Stimulated activated naive CD8-positive, alpha-beta T cell treated with anti-CD3 and anti-CD28 coated beads, Interleukin-15, Interleukin-2, amounts not matched to agents 100 U/mL and 50 U/mL, for 24 hours (primary cell): Measurements from ENCODE around the gene FAM20A.
"Not testable (repeated sequence)": the region's sequence is repeated elsewhere in the genome, so short reads cannot be mapped to it uniquely, and the experiment has no call there.

Source experiments
- ATAC-seq: fragments of 150-1000 bp; cut with Tn5 transposase; one replicate; pipeline ENCODE4 v1.10.0; 2021
- DNase-seq: peaks from one replicate; pipeline ENCODE4 v3.0.0; 2021

FAM20A gene

DNA sequence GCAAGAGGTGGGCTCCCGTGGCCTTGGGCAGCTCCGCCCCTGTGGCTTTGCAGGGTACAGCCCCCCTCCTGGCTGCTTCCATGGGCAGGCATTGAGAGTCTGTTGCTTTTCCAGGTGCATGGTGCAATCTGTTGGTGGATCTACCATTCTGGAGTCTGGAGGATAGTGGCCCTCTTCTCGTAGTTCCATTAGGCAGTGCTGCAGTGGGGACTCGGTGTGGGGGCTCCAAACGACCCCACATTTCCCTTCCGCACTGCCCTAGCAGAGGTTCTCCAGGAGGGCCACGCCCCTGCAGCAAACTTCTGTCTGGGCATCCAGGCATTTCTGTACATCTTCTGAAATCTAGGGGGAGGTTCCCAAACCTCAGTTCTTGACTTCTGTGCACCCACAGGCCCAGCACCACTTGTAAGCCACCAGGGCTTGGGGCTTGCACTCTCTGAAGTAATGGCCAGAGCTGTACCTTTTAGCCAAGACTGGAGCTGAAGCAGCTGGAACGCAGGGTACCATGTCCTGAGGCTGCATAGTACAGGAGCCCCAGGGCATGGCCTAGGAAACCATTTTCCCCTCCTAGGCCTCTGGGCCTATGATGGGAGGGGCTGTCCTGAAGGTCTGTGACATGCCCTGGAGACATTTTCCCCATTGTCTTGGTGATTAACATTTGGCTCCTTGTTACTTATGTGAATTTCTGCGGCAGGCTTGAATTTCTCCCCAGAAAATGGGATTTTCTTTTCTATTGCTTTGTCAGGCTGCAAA is 82.9 kb downstream of the FAM20A start:
- ATAC-seq (no peak), DNase-seq (no peak)

DNA sequence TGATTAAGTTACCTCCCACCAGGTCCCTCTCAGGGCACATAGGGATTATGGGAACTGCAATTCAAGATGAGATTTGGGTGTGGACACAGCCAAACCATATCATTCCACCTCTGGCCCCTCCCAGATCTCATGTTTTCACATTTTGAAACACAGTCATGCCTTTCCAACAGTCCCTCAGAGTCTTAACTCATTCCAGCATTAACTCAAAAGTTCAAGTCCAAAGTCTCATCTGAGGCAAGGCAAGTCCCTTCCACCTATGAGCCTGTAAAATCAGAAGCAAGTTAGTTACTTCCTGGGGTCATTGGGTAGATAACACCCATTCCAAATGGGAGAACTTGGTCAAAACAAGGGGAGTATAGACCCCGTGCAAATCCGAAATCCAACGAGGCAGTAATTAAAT is 83.6 kb downstream of the FAM20A start:
- not testable (repeated sequence) for ATAC-seq, DNase-seq

DNA sequence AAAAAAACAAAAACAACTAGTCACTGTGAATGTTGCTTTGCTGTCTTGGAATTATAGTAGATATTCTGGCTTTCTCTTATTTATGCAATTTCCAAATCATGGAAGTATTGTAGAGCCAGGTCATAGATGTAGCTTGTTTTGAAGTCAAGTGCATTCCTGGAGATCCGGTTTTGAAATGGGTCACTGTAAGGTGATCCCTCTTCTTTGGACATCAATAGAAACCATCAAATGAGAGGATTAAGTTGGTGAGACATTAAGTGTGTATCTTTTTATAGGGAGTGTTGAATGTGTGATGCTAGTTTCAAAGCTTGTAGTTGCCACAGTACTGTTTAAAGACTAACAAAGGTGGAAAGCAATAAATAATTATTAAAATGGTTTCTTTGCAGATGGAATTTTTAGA is 84.4 kb downstream of the FAM20A start:
- DNase-seq (no peak), ATAC-seq (no peak)

DNA sequence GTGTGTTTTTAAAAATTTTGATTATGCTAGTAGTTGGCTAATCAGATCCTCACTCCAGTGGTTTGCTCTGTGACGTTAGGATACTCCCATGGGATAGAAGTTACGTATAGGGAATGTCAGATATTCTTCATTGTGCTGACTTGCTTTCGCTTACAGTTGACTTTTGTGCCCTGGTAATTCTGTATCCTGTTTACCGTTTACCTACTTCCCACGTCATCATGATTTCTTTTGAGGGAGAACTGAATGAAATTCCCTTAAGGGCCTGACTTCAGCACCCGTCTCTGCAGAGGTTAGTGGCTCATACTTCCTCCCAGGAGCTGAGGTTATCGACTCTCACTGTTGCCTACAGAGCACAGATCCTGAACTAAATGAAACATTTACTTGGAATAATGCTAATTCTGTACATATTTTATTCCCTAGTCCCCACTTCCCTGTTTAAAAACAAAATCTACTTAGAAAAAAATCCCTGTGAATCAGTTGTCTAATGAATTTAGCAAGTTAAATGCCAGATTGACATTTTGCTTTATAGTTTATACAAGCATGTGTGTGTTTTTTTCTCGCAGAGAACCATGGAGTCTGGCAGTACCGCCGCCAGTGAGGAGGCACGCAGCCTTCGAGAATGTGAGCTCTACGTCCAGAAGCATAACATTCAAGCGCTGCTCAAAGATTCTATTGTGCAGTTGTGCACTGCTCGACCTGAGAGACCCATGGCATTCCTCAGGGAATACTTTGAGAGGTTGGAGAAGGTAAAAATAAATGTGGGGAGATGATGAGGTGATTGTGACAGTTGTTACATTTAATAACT is 86.1 kb downstream of the FAM20A start:
- ATAC-seq (no peak), DNase-seq (no peak)

DNA sequence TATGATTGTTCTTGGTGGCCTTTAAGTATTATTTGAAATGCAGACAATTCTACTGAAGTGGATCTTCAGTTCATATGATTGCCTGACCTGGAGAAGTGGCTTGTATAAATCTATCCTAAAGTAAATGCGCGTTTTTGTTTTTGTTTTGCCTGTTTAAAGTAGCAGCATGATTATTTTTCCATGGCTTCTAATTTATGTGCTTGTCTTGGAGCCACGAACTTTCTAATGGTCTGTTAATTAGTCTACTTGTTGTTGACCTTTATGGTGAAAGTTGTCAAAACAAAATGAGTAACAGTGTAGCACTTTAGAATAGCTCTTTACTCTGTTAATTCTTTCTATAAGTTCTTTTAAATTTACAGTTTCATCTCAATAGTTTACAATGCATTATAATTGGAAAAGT is 87.2 kb downstream of the FAM20A start:
- ATAC-seq: no peak
- no peak for DNase-seq

DNA sequence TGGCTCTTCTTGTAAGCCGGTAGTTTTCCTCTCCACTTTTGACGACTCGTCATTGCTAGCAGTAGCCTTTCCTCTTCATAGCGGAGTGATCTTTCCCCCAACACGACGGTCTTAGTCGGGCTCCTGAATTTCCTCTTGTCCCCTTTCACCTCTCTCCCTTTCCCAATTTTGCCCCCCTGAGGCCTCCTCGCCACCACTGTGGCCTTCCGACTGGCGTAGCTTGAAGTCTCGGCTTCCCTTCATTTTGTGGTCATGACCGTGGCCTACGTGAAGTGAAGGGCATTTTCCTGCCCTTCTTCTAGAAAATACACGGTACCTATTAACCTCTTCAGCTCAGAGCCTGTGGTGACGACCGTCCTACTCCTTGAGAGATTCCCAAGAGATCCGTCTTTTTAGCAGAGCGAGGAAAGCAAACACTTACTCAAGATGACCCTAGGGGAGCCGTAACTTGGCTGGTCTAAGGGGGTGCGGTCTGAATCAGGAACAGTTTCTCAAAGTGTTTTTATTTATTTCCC is 88.2 kb downstream of the FAM20A start:
- DNase-seq: peak; percentile 21
- no peak for ATAC-seq

DNA sequence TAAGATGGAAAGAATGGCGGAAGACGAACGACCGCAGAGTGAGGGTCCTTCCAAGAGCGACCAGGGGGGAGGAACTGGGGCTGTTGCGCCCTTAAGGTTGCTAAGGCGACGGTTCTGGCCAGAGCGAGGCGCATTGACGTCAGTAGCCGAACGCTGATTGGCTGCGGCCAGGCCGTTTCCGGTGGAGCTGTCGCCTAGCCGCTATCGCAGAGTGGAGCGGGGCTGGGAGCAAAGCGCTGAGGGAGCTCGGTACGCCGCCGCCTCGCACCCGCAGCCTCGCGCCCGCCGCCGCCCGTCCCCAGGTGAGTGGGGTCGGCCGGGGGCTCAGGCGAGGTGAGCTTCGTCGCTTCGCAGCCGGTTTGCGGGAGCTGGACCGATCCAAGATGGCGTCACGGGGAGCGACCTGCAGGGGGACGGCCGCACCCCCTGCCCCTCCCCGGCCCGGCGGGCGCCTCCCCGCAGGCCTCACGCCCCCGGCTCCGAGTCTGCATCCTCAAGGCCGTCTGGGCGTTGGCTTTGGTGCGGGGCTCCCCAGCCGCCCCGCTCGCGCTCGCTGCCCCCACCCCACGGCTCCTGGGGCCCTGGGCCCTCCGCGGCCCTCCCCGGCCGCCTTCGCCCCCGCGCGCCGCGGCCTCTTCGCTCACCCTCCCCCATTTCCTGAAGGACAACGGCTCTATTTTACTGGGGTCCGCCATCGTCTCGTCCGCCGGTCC is 88.8 kb downstream of the FAM20A start, which contains the start of gene PRKAR1A:
PRKAR1A (plus strand) TSS at position 184 of the 713 bp plus-strand sequence. CDS start 2,970 bp downstream, outside the sequence.
- ATAC-seq: peak; percentile 91
- peak; percentile 92 for DNase-seq

DNA sequence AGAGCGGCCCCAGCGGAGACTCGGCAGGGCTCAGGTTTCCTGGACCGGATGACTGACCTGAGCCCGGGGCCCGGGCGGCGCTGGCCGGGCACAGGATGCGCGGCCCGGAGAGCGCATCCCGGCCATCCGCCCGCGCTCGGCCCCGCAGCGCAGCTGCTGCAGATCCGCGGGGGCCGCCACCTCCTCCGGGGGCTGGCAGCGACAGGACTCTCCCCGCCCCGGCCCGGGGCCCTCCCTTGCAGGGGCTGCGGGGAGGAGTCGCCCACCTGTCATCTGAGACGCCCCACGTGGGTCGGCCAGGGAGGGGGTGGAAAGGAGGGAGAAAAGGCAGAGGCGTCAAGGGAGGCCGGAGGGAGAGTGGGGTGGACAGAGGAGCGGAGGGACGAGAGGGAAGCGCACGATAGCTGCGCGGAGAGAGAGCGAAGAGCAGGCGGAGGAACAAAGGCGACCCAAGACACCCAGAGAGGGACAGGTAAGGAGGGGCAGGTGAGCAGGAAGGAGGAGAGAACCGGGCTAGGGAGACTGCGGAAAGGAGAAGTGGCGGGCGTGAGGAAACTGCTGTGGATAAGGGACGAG is 89.4 kb downstream of the FAM20A start:
- DNase-seq: peak; percentile 73
- peak; percentile 68 for ATAC-seq

DNA sequence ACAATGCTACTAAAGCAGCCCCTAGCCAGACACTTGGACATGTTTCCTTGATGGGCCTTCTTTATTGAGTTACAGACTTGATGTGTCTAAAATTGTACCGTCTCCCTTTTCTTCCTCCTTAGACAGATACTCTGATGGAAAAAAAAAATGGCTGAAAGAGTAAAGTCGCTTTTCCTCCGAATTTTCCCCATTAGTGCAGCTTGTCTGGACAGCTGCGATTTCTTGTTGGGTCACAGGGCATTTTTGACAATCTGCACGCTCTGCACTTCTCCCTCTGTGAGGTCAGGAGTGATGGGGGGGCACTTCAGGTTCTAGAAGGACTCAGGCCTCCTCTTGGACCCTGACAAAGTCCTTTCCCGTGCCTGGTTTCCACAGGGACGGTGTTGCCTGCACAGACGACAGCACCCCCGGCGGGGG is 89.9 kb downstream of the FAM20A start:
- DNase-seq: no peak
- no peak for ATAC-seq

DNA sequence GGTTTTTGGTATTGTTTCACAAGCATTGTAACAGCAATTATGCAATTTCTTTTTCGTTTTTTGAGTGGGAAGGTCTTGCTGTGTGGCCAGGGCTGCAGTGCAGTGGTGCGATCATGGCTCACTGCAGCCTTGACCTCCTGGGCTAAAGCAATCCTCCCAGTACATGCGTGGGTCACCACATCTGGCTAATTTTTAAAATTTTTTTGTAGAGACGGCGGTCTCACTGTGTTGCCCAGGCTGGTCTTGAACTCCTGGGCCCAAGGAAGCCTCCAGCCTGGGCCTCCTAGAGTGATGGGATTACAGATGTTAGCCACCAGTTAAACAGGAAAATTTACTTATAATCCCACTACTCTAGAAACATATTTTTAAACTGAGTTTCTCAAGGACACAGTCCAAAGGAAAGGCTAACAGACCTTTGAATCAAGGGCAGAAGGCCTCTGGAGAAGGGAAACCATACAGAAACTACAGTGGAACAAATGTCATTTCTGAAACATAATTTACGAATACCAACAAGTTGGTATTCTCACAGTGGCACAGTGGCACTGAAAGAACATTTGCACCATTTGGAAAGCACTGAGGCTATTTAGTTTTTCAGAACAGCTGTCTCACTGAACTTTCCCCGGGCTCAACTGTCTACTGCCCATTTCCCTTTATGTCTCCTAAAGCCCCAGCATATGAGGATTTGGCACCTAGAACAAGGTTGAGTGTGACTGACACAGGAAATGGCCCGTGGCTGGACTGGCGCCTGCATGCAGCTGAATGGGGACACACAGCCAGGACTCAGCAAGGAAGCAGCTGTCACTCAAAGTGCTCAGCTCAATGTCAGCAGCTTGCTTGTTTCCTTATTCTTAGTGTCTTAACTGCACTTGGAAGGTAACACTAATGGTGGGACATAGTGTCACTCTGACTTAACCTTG is 91.8 kb downstream of the FAM20A start:
- no peak for ATAC-seq
- no peak for DNase-seq

DNA sequence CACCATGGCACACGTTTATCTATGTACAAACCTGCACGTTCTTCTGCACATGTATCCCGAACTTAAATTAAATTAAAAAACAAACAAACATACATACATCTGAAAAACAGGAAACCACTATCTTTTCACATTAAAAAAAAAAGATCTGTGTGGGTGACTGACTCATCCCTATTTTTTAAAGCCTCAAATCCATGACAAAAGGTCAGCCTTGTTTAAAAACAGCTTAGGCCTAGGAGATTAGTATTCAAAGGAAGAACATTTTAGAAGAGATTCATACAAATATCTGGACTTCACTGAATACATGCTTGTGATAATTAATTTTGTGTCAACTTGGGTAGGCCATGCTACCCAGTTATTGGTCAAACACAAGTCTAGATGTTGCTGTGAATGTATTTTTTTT is 93.6 kb downstream of the FAM20A start:
- ATAC-seq (no peak), DNase-seq (no peak)

DNA sequence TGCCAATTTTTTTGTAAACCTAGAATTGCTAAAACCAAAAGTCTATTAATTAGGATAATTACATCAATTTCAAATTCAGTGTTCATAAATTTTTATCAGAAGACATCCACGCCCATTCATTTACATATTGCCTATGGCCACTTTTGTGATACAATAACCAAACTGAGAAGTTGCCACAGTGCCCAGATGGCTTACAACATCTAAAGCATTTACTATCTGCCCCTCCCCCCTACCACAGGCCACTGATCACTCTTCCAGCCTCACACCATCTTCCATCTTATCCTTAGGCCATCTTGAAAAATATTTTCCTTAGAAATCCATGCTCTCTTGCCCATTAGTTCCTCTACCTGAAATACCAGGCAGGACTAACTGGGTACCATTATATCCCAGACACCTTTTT is 95.2 kb downstream of the FAM20A start:
- no peak for ATAC-seq
- no peak for DNase-seq

DNA sequence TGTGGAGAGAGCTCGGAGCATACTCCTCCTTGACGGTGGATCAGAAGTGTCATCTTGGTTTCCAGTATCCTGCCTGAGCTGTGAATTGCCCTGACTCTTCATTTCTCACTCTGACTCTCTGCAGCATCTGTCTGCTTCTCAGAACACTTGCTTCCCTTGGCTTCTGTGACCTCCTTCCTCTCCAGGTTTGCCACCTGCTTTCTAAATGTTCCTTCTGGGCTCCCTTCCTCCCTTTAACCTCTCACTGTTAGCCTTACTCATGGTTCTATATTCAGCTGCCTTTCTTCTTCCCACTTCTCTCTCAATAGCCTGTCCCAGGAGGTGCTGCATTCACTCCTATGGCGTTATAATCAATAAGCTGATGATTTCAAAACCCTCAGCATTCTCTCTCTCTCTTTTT is 100.1 kb downstream of the FAM20A start:
- ATAC-seq: no peak
- no peak for DNase-seq

DNA sequence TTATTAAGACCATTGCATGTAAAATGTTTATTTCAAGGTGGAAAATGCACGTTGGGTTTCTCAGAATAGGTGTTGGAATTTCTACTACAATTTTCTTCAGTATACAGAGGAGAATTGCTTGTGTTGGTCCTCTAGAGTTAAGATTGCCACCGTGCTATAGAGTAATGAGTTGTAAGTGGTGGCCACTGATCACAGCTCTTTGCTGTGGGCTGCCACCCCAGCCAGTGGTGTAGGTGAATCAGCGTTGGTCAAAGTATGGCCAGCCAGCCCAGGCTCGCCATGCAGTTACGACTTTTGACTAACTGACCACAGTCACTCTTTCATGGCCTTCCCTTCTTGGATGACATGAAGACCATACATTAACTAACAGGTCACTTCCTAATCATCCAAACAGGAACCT is 101.6 kb downstream of the FAM20A start:
- ATAC-seq (no peak), DNase-seq (no peak)

DNA sequence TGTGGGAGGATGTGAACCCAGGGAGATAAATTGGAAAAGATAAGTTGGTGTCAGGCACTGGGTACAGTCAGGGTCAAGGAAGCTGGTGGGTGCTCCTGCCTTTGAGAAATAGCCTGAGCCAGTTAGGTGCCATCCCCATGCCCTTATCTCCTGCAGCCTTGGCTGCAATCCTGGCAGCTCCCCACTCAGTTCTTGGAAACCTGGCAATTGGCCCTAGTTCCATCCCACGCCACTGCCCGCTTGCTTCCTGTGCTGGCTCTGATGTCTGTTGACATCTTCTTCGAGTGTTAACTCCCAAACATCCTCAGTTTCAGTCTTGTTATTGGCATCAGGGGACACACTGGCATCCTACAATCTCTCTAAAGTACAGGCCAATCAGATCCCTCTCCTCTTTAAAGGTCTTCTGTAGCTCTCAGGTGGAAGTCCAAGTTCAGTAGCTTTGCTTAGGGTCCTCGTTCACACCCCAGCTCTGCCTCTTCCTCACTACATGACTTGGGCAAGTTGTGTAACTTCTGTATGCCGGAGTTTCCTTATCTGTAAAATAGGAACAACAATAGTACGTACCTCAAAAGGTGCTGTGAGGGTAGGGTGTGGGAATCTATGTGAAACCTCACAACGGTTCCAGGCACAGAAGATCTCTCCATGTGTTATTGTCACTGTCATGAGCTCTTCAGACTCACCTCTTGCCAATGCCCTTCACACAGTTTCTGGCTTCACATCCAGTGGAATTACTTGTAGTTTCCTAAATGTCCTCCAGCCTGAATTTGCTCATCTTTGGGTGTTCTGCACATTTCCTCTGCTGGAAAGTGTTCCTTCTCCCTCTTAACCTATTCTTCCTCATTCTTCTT is 102.5 kb downstream of the FAM20A start:
- no peak for ATAC-seq

DNA sequence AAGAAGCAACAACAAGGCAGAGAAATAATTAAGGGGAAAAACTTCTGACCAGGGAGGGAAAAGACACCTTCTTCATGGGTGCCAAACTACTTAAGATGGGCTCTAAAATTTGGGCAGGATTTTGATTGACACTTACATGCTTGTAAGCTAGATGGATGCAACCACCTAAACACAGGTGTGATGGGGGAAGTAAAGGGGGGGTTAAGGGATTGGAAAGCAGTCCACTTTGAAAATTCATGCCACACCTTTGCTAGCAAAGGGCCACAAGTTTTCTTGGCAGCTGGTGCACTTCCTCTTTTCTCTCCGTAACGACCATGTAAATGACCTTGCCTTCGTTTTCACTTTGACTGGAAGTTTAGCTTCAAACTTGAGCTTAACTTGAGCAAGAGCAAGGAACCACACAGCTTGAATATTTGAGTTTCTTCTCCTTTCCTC is 103.3 kb downstream of the FAM20A start:
- no peak for ATAC-seq
- no peak for DNase-seq

More for the DNA sequence above, 102.5 kb downstream of the FAM20A start:
- no peak for DNase-seq

DNA sequence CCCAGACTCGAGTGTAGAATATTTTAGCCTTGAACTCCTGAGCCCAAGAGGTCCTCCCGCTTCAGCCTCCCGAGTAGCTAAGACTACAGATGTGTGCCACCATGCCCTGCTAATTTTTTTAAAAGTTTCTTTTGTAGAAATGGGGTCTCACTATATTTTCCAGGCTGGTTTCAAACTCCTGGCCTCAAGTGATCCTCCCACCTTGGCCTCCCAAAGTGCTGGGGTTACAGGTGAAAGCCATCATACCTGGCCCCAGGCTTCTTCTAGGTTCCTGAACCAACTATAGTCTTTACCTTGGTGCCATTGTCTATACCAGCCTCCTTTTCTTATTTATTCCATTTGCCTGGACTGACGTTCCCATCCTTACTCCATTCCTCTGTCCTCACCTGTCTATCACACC is 106.1 kb downstream of the FAM20A start:
- ATAC-seq: no peak
- no peak for DNase-seq

DNA sequence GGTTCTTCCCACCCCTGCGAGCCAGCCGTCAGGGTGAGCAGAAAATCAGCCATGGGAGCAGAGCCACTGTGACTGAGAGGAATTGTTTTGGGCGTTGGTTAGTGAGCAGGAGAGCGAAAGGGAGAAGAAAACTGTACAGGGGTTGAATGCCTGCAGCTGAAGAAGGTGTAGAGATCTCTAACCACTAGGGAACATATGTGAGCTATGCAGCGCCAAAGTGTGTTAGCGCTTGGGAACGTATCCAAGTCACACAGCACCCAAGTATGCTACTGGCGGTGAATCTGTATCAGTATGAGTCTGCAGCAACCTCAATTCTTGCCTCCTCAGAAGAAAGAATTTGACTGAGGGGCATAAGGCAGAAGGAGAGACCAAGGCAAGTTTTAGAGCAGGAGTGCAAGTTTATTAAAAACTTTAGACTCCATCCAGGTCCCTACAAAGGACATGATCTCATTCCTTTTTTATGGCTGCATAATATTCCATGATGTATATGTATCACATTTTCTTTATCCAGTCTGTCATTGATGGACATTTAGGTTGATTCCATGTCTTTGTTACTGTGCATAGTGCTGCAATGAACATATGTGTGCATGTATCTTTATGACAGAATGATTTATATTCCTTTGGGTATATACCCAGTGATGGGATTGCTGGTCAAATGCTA is 108.6 kb downstream of the FAM20A start:
- ATAC-seq, DNase-seq: not testable (repeated sequence)
